PC-9 (cell line): ENCODE results near the gene C1QTNF1. TPM values are rescaled to one million over a fixed set of nuclear protein-coding genes. Genes with fewer than 3 reads are reported as not detected.
A peak's percentile ranks its signal among the peaks of the same experiment; 100 is the strongest.

Experiments
- BruUV-seq: library from RNA; stranded (reverse); fragments of 400-500 nt; replicated peaks from 2 replicates; lab custom pipeline; 2021; lab: Mats Ljungman, UMichigan
- CTCF ChIA-PET: fragments of 300-600 bp; sonication (Branson Sonifier 250); formaldehyde crosslinking; loops from one replicate; lab custom pipeline; 2022; ENCODE audit warnings: antibody characterized with exemption; lab: Charles Lee
- POLR2A ChIA-PET: fragments of 300-600 bp; sonication (Branson Sonifier 250); formaldehyde crosslinking; loops from one replicate; lab custom pipeline; 2022; ENCODE audit warnings: antibody characterized with exemption; ENCODE audit not compliant: unreplicated experiment; lab: Charles Lee
- DNase-seq, 2 experiments: peaks; one replicate each; pipeline versions ENCODE4 v3.0.0 to v3.0.0-alpha.2; 2015 to 2022; ENCODE audit warnings: mixed read lengths in 1 of 2
- H2AFZ ChIP-seq: fragments of 200-600 bp; sonication (generic); 2 replicates; pipeline ENCODE4 v1.8.1; 2017; ENCODE audit warnings: antibody characterized with exemption
- H3F3A ChIP-seq: fragments of 200-600 bp; sonication (generic); 2 replicates; pipeline ENCODE4 v1.8.1; 2017; ENCODE audit warnings: antibody characterized with exemption, mild to moderate bottlenecking, low read depth; ENCODE audit not compliant: insufficient read depth
- H3K27ac ChIP-seq: fragments of 200-600 bp; sonication (generic); 2 replicates; pipeline ENCODE4 v1.6.1; 2016; ENCODE audit warnings: mixed run types
- H3K27me3 ChIP-seq: fragments of 200-600 bp; sonication (generic); 2 replicates; pipeline ENCODE4 v1.6.1; 2016; ENCODE audit warnings: low read depth, mixed run types; ENCODE audit not compliant: insufficient read depth
- H3K36me3 ChIP-seq: fragments of 200-600 bp; sonication (generic); 2 replicates; pipeline ENCODE4 v1.6.1; 2016; ENCODE audit warnings: low read depth, mixed run types
- H3K4me1 ChIP-seq: fragments of 200-600 bp; sonication (generic); replicated peaks from 2 replicates; pipeline ENCODE4 v1.6.1; 2016; ENCODE audit warnings: mixed run types; ENCODE audit not compliant: insufficient read depth
- H3K4me2 ChIP-seq: fragments of 200-600 bp; sonication (generic); 2 replicates; pipeline ENCODE4 v1.6.1; 2017; ENCODE audit warnings: mixed run types
- H3K4me3 ChIP-seq: fragments of 200-600 bp; sonication (generic); 2 replicates; pipeline ENCODE4 v1.6.1; 2016; ENCODE audit warnings: mixed run types
- H3K79me2 ChIP-seq: fragments of 200-600 bp; sonication (generic); 2 replicates; pipeline ENCODE4 v1.6.1; 2017; ENCODE audit warnings: low read depth, mixed run types
- H3K9me2 ChIP-seq: fragments of 200-600 bp; sonication (generic); 2 replicates; pipeline ENCODE4 v1.8.1; 2017; ENCODE audit warnings: mild to moderate bottlenecking; ENCODE audit not compliant: insufficient read depth
- H3K9me3 ChIP-seq: fragments of 200-600 bp; sonication (generic); 2 replicates; pipeline ENCODE4 v1.8.1; 2016; ENCODE audit warnings: low read depth; ENCODE audit not compliant: insufficient read depth
- H4K20me1 ChIP-seq: fragments of 200-600 bp; sonication (generic); 2 replicates; pipeline ENCODE4 v1.8.1; 2017; ENCODE audit not compliant: insufficient read depth
- CTCF ChIP-seq: fragments of 200-600 bp; sonication (generic); conservative IDR thresholded peaks from 2 replicates; pipeline ENCODE4 v1.6.1; 2017; ENCODE audit warnings: mixed run types, antibody characterized with exemption, mild to moderate bottlenecking, moderate library complexity
- EZH2 ChIP-seq: fragments of 200-600 bp; sonication (generic); IDR thresholded peaks from 2 replicates; pipeline ENCODE4 v1.8.0; 2017; ENCODE audit warnings: antibody characterized with exemption, low read depth
- intact Hi-C: fragments of 100-400 bp; cut with micrococcal nuclease; formaldehyde crosslinking; loops from one replicate; pipeline ENCODE4 v1.10.0; 2022; ENCODE audit not compliant: unreplicated experiment
- total RNA-seq: library from RNA; stranded (reverse); gene quantifications from 2 replicates; pipeline ENCODE4 v1.2.3, GENCODE V29; 2021

C1QTNF1 gene
- total RNA-seq, 1 experiment from 2014 or later, result 3.4 TPM

GRCh38 chr17:78993241-78993956, 30.6 kb upstream of the C1QTNF1 start:
- no peak overlapping the region for H2AFZ ChIP-seq
- peaks cover 44% of the 10 kb centered on the region for H3K79me2 ChIP-seq
- H3F3A ChIP-seq, result peaks cover 42% of the 10 kb centered on the region
- H3K4me3 ChIP-seq, result no peak overlapping the region
- peak in 1 of 2 experiments; percentile 44 for DNase-seq
- no TSS peak for BruUV-seq
- no peak overlapping the region for H3K4me2 ChIP-seq
- peaks cover 19% of the 10 kb centered on the region for H3K36me3 ChIP-seq
- POLR2A ChIA-PET, result no interaction called here
- peaks cover 35% of the 10 kb centered on the region for H3K4me1 ChIP-seq
- TF ChIP-seq EZH2 (no peak), CTCF (peak; percentile 78)
- CTCF ChIA-PET, result no interaction called here
- no peak overlapping the region for H3K27ac ChIP-seq
- H3K27me3 ChIP-seq, result no peaks in the 10 kb centered on the region
- H3K9me3 ChIP-seq, result no peaks in the 10 kb centered on the region
- no peaks in the 10 kb centered on the region for H3K9me2 ChIP-seq
- intact Hi-C loops, result loop anchor here (1.0 kb wide), 2 partner anchors 49 to 53 kb away; no protein-coding TSS in a partner anchor
- H4K20me1 ChIP-seq, result no peaks in the 10 kb centered on the region; the same call in 1 of the 2 replicates

GRCh38 chr17:78993981-78994671, 29.8 kb upstream of the C1QTNF1 start:
- no peak overlapping the region for H3K27ac ChIP-seq

More at GRCh38 chr17:78993981-78994671, 29.8 kb upstream of the C1QTNF1 start:
- Histone ChIP-seq H4K20me1 (no peaks in the 10 kb centered on the region; the same call in 1 of the 2 replicates), H3K36me3 (peaks cover 19% of the 10 kb centered on the region), H3K4me1 (peaks cover 34% of the 10 kb centered on the region), H3K9me2 (no peaks in the 10 kb centered on the region), H3K27me3 (no peaks in the 10 kb centered on the region), H3K4me3 (no peak overlapping the region), H2AFZ (no peak overlapping the region), H3K4me2 (no peak overlapping the region), H3K79me2 (peaks cover 51% of the 10 kb centered on the region), H3K9me3 (no peaks in the 10 kb centered on the region), H3F3A (peaks cover 38% of the 10 kb centered on the region)
- TF ChIP-seq CTCF, result no peak
- TF ChIP-seq EZH2, result no peak
- intact Hi-C loops, result loop anchor here (1.0 kb wide), 2 partner anchors 48 to 52 kb away; no protein-coding TSS in a partner anchor
- CTCF ChIA-PET, result no interaction called here
- no TSS peak for BruUV-seq
- POLR2A ChIA-PET, result no interaction called here
- DNase-seq, result no peak
